Measurements from ENCODE around the gene SIGLECL1. TPM values are rescaled to one million over a fixed set of nuclear protein-coding genes. Genes with fewer than 3 reads are reported as not detected.

The SIGLECL1 gene
- total RNA-seq, 3 donors from 2014 or later = not detected

- H3K4me3 ChIP-seq = no peak overlapping the region
- H3K36me3 ChIP-seq (ENCODE audit: low read depth) = no peaks in the 10 kb centered on the region
- no peak for ATAC-seq
- no peak for TF ChIP-seq CTCF (IDR thresholded peaks at IDR 0.05)
- DNase-seq = no peak
- intact Hi-C loops (cut with DNase I, micrococcal nuclease) = no loop called here
- no peaks in the 10 kb centered on the region for H3K4me1 ChIP-seq (ENCODE audit: low read depth)
- no peaks in the 10 kb centered on the region for H3K9me3 ChIP-seq
Measured at GRCh38 chr19:51282335-51282734, 31.5 kb downstream of the SIGLECL1 start.

GRCh38 chr19:51285682-51286081 lies 34.8 kb downstream of the SIGLECL1 start:
- H3K4me3 ChIP-seq = no peak overlapping the region
- H3K4me1 ChIP-seq (ENCODE audit: low read depth) = no peaks in the 10 kb centered on the region
- no peak for DNase-seq
- H3K36me3 ChIP-seq (ENCODE audit: low read depth) = no peaks in the 10 kb centered on the region
- intact Hi-C loops (cut with DNase I, micrococcal nuclease) = no loop called here
- H3K9me3 ChIP-seq = no peaks in the 10 kb centered on the region
- ATAC-seq = no peak
- TF ChIP-seq CTCF (IDR thresholded peaks at IDR 0.05) = no peak

- no peak for DNase-seq
- H3K4me3 ChIP-seq = no peak overlapping the region
- no peaks in the 10 kb centered on the region for H3K9me3 ChIP-seq
- intact Hi-C loops (cut with DNase I, micrococcal nuclease) = no loop called here
- H3K4me1 ChIP-seq (ENCODE audit: low read depth) = no peaks in the 10 kb centered on the region
- no peak for TF ChIP-seq CTCF (IDR thresholded peaks at IDR 0.05)
- ATAC-seq = no peak
- H3K36me3 ChIP-seq (ENCODE audit: low read depth) = no peaks in the 10 kb centered on the region
Measured at GRCh38 chr19:51289635-51290034, 38.8 kb downstream of the SIGLECL1 start.

GRCh38 chr19:51292971-51293370 lies 42.1 kb downstream of the SIGLECL1 start:
- ATAC-seq = no peak
- no peak for TF ChIP-seq CTCF (IDR thresholded peaks at IDR 0.05)
- intact Hi-C loops (cut with DNase I, micrococcal nuclease) = no loop called here

GRCh38 chr19:51293571-51294210 lies 42.8 kb downstream of the SIGLECL1 start:
- Histone ChIP-seq H3K4me3 (no peak overlapping the region), H3K4me1 (ENCODE audit: low read depth) (no peaks in the 10 kb centered on the region), H3K9me3 (no peaks in the 10 kb centered on the region), H3K36me3 (ENCODE audit: low read depth) (no peaks in the 10 kb centered on the region)
- no peak for TF ChIP-seq CTCF (IDR thresholded peaks at IDR 0.05)
- no peak for DNase-seq
- intact Hi-C loops (cut with DNase I, micrococcal nuclease) = no loop called here
- ATAC-seq = no peak

More at GRCh38 chr19:51292971-51293370, 42.1 kb downstream of the SIGLECL1 start:
- DNase-seq = no peak
- Histone ChIP-seq H3K9me3 (no peaks in the 10 kb centered on the region), H3K4me1 (ENCODE audit: low read depth) (no peaks in the 10 kb centered on the region), H3K36me3 (ENCODE audit: low read depth) (no peaks in the 10 kb centered on the region), H3K4me3 (no peak overlapping the region)
